HG03039 (cell line): ENCODE results near the gene FOXI2.

Source experiments
- ATAC-seq: cut with Tn5 transposase; IDR thresholded peaks from one replicate; pipeline ENCODE4 v1.9.1; 2021; ENCODE audit warnings: mild to moderate bottlenecking, moderate library complexity; ENCODE audit not compliant: unreplicated experiment

FOXI2 gene

DNA sequence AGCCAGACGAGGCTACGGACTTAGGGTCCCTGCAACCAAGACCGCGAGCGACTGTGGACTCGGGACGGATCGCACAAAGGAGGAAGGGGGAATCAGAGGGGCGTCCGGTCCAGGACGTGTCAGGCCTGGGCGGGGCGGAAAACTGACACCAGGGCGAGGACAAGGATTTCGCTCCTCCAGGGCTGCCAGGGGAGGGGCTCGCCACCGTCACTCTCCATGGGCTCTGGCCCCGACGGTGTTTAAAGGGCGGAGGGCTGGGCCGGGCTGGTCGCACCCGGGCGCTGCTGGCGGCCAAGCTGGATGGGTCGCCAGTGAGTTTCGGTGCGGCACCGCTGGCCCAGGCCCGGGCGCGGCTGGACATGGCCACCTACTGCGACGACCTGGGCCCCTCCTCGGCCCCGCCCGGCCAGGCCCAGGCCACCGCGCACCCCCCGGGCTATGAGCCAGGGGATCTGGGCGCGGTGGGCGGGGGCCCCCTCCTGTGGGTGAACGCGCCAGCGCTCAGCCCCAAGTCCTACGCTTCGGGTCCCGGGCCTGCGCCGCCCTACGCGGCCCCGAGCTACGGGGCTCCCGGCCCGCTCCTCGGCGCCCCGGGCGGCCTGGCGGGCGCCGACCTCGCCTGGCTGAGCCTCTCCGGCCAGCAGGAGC is at the start of gene FOXI2:
Gene FOXI2, plus strand, starts transcription at position 271 of the 648 bp plus-strand sequence. Its CDS starts 89 bp downstream, at position 360.
- no peak for ATAC-seq

DNA sequence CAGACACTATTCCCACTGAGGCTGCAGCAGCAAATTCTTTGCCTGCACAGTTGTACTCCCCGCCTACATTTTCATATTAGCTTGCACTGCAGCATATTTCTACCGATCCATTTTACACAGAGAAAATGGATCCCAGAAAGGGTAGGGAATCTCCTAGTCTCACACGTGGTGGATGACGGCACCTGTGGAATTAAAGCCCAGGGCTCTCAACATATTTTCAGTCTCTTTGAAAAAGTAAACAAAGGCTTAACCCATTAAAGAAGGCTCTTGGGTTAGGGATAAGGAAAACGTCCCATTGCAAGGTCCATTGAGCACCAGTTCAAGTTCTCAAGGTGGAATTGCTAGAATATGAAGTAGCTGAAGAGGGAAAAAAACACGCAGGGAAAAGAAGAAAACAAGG is 49.4 kb upstream of the FOXI2 start:
- no peak for ATAC-seq

DNA sequence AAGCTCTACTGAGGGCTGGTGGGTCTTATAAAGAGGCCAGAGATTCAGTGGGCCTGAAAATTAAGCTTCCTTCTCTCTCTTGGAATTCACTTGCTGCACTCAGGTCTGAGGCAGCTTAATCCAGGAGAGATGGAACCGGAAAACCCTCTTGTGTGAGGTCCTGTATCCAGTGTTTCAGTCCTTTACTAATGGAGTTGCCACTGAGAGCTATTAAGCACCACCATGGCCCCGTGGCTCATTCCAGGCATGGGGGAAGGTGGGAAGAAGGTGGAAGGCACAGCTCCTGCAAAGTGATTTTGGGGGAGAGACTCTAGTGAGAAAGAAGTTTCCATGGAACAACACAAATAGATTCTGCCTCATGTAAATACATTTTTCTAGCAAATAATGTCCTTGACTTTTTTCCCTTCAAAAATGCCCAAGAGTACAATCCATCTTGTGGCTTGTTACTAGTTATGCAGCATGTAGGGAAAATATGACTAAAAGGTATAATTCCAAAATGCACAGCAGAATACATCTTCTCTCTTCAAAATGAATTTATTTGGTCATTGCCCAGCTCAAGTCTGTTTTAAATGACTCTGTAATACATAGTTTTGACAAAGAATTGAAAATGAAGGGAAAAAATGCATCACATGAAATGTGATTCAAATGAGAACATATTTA is 46.7 kb upstream of the FOXI2 start:
- ATAC-seq: no peak

DNA sequence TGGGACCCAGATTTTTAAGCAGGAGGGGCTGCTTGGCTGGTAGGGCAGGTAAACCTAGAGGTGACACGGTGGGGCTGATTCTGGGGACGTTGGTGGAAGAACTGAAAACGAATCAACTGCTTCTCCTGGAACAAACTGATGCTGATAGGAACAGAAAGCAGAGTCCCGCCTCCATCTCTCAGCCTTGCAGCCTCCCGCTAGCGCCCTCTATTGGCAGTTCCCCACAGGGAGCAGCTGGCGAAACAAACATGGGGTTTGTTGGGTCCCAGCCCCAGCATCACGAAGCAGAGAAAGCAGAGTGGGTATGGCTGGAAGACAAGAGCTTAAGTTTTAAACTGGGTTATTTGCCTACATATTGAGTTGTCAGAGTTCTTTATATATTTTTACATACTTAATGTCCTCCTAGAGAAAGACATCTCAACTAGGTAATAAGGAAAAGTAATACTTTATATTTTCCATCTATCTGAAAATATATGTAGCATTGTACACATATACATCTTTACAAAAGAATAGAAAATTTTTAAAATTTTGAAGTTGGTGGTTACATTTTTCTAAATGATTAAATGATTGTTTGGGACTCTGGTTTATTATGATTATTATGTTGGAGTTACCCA is 42.3 kb upstream of the FOXI2 start:
- no peak for ATAC-seq

DNA sequence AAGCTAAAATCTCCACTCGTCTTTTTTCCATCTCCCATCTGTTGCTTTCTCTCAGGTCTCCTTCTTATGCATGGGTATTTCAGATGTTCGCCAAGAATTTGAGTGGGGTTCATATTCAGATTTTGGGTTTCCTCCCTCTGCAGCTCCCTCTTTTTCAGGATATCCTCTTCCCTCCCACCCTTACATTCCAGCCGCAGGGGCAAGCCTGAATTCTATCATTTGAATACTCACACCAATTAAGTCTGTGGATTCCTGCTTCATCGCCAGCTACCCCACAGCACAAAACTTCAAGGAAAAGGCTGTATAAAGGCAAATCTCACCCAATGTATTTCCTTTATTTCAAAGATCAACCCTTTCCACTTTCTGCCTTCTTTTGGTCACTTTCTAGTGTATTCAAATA is 41.6 kb upstream of the FOXI2 start:
- no peak for ATAC-seq

DNA sequence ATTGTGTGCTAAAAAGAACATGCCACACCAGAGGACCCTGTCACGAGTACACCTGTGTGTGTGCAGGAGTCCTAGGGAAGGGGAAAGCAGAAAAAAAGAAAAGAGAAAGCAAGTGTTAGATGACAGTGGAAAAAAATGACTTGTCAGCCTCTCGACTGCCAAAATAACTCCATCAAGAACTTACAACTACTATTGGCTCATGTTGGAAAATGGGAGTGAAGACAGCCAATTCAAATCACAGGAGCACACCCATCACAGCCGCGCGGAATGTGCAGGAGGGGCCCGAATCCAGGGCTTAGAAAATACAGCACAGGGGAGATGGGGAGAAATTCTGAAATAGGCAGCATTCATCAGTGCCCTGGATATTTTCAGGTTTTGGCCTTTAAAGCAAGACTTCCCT is 38.1 kb upstream of the FOXI2 start:
- ATAC-seq: no peak

DNA sequence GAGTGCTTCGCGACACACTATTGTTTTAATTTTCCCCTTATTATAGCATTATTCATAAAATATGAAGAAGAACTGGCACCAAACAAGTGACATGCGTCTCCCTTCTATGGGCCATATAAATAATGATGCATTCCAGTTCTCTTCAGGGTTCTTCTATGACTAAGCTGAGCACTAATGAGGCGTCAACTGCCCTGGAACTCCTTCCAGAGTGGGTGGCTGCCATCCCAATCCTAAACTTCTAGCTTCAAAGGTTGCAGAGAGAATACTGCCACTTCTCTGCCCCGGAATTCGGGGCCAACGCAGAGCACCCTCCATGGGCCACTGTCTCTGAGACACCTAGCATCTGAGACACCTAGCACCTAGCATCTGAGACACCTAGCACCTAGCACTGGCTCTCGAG is 37.7 kb upstream of the FOXI2 start:
- no peak for ATAC-seq

DNA sequence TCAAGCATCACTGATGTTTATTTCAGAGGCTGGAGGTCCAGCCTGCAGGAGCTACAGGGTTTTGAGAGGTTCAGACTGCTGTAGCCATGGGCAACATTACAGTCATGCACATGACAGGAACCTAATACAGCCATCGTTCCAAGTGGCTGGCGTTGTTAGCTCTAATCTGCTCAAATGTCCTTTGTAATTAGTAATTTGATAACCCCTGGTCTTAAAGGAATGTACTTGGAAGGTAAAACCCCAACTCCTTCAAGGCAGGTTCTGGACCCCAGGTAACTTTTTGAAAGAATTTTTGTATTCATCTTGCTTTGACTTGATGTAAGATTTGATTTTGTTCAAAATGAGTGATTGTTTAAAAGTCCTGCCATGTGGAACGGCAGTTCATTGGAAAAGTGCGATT is 34.7 kb upstream of the FOXI2 start:
- no peak for ATAC-seq

DNA sequence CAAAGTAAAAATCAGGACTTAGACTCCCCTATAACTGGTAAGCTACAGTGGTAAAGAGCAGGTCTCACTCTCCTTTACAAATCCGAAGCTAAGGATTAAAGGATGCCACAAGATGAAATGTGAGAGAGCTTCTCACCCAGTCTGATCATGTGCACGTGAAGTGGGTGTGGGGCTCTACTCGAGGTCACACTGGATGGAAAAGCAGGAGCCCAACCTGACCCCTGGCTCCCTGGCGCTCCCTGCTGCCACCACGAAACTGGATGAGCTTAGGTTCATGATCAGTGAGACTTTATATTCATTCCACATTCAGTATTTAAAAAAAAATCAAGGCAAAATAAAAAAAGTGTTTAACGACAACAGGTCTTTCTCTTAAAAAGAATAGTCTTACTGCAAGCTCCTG is 21.7 kb upstream of the FOXI2 start:
- ATAC-seq: no peak

DNA sequence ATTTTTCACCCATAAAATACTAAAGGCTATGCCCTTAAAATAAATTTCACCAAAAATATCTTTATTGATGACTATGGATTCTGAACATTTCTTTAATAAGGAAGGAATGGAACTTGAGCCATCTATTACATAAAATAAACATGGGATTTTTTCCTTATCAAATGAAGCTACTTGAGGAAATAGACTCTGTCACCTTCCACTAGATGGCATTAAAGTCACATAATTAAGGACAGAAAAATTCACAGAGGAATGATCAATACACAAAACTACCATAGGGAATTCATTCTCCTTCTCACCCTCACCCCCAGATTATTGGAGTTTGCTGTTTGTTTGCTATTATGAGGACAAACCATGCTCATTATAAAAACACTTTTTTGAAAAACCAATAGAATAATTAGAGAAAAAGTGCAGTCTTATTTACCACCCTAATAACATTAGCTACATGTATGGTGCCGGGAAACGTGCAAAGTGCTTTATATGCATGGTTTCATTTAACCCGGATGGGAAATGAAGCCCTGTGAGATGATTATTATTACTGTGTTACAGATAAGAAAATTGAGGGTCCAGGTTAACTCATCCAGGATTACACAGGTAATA is 21.1 kb upstream of the FOXI2 start:
- no peak for ATAC-seq

DNA sequence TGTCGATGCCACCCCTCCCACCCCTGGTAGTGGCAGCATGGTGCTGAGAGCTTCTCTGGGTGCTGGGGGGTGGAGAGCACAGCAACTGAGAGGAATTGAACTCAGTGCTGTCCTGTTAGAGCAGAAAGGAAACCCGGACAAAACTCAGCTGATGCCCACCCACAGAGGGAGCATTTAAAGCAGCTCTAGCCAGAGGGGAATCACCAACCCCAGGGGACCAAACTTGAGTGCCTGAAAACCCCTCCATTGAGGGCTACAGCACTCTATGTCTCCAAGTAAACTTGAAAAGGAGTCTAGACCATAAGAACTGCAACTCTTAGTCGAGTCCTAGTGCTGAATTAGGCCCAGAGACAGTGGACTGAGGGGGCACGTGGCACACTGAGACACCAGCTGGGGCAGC is 16.8 kb upstream of the FOXI2 start:
- no peak for ATAC-seq

DNA sequence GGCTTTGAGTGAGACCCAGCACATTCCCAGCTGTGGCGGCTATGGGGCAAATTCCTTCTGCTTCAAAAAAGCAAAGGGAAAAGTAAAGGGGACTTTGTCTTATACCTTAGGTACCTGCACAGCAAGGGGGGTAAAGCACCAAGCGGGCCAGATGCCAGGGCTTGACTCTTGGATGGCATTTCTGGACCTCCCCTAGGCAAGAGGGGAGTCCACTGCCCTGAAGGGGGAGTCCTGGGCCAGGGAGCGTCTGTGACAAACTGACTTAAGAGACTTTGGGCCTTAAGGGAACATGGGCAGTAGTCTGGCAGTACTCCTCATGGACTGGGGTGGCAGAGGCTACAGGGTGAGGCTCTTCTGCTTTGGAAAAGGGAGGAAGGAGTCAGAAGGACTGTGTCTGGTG is 16.1 kb upstream of the FOXI2 start:
- ATAC-seq: no peak

DNA sequence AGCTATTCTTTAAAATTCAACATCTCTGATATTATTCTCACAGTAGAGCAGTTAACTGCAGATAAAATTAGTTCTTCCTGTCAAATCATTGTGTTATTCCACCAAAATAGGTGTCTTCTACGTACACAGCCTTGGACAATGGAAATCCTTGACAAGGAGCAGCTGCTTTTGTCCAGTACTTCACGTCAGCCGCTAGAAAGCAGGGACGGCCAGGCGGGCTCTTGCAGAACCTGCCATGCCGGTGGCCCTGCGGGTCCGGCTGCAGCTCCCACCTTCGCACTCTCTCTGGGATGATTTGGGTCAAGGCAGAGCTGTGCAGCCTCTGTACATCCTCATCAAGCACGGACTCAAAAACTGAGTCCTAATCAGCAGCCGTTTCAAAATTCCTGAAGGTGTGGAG is 2.2 kb upstream of the FOXI2 start:
- ATAC-seq: no peak

DNA sequence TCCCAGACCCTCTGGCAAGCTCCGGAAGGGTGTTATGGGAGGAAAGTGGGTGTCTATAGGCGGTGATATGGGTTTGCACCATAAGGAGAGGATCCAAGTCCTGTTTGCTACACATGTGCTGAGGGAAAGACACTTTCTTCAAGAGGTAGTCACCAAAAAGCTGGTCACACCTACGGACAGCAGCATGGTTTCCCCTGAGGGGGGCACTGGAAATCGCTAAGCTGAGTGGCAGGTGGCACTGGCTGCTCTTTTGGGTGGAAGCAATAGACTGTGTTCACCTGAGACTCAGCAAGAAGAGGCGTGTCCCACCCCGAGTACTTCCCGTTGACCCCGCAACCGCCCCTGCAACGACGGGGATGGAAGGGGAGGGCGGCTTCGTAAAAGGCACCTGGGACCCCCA is 1.8 kb upstream of the FOXI2 start:
- ATAC-seq: no peak

DNA sequence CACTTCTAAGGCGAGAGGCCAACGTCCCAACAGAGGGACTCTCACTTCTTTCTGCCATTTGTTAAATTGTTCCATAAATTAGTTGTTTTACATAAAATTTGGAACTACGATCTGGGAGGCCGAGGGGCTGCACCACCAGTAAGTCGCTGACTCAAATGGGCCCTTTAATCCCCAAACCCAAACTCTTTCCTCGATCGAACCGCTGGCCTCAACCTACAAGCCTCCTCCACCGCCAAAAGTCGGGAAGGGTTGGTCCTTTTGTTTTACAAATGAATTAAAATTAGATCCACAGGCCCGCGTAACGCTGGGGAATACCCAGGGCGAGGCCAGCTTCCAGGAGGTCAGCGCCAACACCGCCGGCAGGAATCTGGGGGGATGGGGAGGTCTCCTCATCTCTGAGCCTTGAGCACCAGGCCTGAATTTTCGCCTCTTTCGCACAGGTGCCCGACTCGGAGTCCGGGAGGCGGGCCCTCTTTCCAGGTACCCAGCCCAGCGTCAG is 1.2 kb upstream of the FOXI2 start:
- ATAC-seq: no peak

DNA sequence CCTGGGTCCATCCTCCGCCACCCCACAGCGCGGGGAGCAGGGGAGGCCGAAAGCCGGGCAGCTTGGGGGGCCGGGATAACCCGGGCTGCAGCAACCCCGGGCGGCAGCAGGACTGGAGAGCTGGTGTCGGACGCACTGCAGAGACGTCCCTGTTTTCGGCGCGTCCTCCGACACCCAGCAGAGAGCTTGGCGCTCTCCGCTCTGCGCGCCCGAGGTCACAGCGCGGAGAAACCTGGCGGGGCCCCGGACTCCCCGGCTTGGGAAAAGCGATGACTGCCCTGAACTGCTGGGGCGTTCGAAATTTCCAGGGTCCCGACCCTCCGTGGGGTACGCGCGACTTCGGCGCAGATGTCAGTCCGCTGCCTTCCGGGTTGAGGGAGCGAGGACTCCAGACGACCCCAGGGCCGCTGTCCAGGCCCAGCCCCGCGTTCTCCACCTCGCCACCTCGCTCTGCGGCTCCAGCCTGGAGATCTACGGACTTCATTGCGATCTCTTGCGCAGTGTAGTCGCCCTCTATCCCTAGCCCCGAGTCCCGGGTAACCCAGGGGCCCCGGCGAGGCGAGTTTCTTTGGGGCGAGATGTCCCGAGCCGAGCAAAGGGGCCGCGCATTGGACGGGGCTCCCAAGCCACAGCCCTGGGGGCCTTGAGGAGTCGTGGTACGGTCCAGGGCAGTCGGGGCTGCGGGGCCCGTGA is 617 bp upstream of the FOXI2 start:
- ATAC-seq: no peak

DNA sequence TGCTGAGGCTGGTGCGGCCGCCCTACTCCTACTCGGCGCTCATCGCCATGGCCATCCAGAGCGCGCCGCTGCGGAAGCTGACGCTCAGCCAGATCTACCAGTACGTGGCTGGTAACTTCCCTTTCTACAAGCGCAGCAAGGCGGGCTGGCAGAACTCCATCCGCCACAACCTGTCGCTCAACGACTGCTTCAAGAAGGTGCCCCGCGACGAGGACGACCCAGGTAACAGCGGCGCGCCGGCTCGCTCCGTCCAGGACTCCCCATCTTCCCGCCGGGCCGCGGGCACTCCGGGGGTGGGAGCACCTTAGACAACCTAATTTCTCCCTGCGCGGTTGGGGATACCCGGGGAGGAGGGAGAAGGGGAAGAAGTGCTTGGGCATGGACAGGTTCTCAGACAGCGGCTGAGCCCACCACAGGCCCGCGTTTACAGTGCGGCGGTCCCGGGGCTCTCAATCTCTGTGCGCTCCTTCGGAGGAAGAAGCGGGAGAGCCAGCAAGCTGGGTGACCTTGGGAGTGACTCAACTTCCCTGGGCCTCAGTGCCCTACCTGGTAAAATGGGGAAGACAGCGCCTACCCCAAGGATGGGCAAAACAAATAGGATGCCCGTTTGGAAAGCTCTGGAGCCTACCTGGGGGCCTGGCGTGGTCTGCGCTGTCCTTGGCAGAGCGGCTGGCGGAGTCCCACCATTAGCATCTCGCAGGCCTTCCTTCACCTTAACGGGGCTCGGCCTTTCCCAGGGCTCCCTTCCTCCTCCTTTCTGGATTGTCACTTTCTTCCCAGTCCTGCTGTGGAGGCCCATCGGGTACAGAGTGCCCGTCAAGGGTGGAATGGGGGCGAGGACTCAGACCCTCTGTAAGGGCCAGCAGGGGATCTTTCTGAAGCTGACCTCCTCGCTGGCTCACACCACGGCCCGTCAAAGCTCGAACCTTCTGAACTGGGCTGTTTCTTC is 852 bp downstream of the FOXI2 start:
- ATAC-seq: no peak

DNA sequence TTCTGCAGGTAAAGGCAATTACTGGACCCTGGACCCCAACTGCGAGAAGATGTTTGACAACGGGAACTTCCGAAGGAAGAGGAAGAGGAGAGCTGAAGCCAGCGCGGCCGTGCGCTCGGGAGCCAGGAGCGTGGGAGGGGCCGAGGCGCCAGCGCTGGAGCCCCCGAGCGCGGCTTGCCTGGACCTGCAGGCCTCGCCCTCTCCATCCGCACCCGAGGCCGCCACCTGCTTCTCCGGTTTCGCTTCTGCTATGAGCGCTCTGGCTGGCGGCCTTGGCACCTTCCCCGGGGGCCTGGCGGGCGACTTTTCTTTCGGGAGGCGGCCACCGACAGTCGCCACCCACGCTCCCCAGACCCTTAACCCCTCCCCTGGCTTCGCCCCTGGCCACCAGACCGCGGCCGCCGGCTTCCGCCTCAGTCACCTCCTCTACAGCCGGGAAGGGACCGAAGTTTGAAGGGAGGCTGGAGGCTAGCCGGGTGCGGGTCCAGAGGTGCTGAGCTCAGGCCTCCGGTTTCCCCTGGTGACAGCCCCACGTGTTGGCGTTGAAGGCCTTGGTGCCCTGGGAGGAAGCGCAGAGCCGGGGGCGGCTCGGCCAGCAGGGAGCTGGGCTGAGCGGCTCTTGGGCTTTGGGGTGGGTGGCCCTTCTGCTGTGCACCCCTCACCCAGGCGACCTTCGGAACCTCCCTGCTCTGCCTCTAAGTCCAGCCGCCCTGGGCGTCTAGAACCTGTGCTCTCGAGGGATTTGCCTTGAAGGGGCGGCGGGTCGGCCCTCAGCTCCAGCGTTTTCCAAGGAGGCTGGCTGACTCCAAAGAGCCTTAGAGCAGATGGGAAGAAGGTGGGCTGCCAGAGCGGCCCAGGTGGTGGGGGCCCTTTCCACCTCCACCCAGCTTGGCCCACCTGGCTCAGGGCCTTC is 1.8 kb downstream of the FOXI2 start:
- ATAC-seq: no peak

DNA sequence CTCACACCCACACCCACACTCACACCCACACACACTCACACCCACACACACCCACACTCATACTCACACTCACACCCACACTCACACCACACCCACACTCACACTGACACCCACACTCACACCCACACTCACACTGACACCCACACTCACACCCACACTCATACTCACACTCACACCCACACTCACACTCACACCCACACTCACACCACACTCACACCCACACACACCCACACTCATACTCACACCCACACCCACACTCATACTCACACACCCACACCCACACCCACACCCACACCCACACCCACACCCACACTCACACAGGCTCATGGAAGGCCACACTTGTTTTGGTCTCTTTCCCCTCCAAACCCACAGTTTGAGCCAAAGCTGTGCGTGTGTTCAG is 2.9 kb downstream of the FOXI2 start:
- ATAC-seq: no peak
